HL-60 (cell line): ENCODE data around the gene TSPEAR.

Source experiments
- DNase-seq, 2 experiments: peaks; one replicate each; pipeline ENCODE4 v3.0.0-alpha.2; 2010 to 2020; ENCODE audit warnings: low read depth in 1 of 2, low spot score in 1 of 2
- H3K27ac ChIP-seq: fragments of 250-450 bp; sonication (Bioruptor Pico); replicated peaks from 2 replicates; pipeline ENCODE4 v1.5.1; 2020; ENCODE audit warnings: mild to moderate bottlenecking, moderate library complexity
- H3K27me3 ChIP-seq: fragments of 250-450 bp; sonication (Bioruptor Pico); 2 replicates; pipeline ENCODE4 v1.5.1; 2021; ENCODE audit warnings: mild to moderate bottlenecking, moderate library complexity; ENCODE audit not compliant: insufficient read depth, poor library complexity, severe bottlenecking
- H3K4me3 ChIP-seq: replicated peaks from 2 replicates; pipeline ENCODE4 v1.5.1; 2011; ENCODE audit warnings: mild to moderate bottlenecking, control low read depth, low read length; ENCODE audit not compliant: insufficient read depth
- GABPA ChIP-seq: IDR thresholded peaks from 2 replicates; pipeline ENCODE4 v1.6.1; 2012; ENCODE audit warnings: low read depth
- POLR2AphosphoS5 ChIP-seq: IDR thresholded peaks from 2 replicates; pipeline ENCODE4 v1.6.1; 2012; ENCODE audit warnings: low read depth
- SPI1 ChIP-seq: IDR thresholded peaks from 2 replicates; pipeline ENCODE4 v1.6.1; 2012; ENCODE audit warnings: low read depth, mild to moderate bottlenecking, borderline replicate concordance
- TF ChIP-seq, protein P1 (sequence below): IDR thresholded peaks from one replicate; pipeline ENCODE4 v1.5.1; 2011; ENCODE audit warnings: low read length, control low read depth, inconsistent platforms; ENCODE audit not compliant: insufficient read depth
- TF ChIP-seq, protein P2 (sequence below): IDR thresholded peaks from 2 replicates; pipeline ENCODE4 v1.6.1; 2012; ENCODE audit warnings: low read depth; ENCODE audit not compliant: insufficient replicate concordance

The TSPEAR gene

DNA sequence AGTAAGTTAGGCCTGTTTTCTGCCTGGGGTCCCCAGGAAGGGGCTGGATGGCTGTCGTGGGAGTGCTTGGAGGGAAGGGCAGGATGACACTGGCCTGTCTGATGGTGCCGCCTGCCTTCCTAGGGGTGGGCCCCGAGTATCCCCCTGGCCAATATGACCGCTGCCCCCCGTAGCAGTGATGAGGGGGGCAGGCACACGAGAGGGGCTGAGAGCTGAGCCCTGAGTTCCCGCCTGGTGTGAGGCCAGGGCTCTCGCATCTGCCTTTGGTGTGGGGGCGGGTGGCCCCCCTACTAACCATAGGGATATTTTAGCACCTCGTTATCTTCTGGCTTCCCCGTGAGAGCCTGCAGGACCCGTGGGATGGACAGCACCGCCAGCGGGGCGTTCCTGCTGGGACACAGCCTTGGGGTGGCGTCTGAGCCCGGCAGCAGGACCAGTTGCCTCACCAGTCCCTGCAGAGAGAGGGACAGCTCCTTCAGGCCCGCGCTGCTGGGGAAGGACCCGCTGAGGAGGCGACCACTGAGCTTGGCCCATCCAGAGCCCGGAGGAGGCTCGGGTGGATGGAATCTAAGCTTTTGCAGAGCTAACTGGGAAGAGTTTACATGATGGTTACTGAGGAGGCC, 181.8 kb downstream of the TSPEAR start:
- DNase-seq = no peak
- TF ChIP-seq SPI1 (no peak), GABPA (no peak), POLR2AphosphoS5 (no peak)
- TF ChIP-seq, protein P1, sequence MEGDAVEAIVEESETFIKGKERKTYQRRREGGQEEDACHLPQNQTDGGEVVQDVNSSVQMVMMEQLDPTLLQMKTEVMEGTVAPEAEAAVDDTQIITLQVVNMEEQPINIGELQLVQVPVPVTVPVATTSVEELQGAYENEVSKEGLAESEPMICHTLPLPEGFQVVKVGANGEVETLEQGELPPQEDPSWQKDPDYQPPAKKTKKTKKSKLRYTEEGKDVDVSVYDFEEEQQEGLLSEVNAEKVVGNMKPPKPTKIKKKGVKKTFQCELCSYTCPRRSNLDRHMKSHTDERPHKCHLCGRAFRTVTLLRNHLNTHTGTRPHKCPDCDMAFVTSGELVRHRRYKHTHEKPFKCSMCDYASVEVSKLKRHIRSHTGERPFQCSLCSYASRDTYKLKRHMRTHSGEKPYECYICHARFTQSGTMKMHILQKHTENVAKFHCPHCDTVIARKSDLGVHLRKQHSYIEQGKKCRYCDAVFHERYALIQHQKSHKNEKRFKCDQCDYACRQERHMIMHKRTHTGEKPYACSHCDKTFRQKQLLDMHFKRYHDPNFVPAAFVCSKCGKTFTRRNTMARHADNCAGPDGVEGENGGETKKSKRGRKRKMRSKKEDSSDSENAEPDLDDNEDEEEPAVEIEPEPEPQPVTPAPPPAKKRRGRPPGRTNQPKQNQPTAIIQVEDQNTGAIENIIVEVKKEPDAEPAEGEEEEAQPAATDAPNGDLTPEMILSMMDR = no peak
- TF ChIP-seq, protein P2, sequence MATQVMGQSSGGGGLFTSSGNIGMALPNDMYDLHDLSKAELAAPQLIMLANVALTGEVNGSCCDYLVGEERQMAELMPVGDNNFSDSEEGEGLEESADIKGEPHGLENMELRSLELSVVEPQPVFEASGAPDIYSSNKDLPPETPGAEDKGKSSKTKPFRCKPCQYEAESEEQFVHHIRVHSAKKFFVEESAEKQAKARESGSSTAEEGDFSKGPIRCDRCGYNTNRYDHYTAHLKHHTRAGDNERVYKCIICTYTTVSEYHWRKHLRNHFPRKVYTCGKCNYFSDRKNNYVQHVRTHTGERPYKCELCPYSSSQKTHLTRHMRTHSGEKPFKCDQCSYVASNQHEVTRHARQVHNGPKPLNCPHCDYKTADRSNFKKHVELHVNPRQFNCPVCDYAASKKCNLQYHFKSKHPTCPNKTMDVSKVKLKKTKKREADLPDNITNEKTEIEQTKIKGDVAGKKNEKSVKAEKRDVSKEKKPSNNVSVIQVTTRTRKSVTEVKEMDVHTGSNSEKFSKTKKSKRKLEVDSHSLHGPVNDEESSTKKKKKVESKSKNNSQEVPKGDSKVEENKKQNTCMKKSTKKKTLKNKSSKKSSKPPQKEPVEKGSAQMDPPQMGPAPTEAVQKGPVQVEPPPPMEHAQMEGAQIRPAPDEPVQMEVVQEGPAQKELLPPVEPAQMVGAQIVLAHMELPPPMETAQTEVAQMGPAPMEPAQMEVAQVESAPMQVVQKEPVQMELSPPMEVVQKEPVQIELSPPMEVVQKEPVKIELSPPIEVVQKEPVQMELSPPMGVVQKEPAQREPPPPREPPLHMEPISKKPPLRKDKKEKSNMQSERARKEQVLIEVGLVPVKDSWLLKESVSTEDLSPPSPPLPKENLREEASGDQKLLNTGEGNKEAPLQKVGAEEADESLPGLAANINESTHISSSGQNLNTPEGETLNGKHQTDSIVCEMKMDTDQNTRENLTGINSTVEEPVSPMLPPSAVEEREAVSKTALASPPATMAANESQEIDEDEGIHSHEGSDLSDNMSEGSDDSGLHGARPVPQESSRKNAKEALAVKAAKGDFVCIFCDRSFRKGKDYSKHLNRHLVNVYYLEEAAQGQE = no peak
- Histone ChIP-seq H3K27ac (no peak overlapping the region), H3K4me3 (no peak overlapping the region), H3K27me3 (no peaks in the 10 kb centered on the region)

DNA sequence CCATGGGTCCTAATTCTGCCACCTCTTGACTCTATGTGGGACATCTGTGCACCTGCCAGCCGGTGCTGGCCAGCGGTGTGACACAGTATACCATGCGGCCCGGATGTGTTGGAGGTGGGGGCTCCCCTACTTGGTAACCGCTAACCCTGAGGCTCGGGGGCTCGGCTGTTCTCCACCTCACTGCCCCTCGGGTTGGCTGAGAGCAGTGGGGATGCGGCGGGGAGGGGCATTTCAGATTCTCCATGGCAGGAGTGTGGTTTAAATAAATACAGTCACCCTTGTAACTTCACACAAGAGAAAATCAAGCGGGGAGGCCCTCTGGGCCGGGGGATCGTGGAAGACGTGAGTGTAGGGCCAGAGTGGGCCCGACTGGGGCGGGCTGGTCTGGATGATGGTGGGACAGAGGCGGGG, 182.4 kb downstream of the TSPEAR start:
- Histone ChIP-seq H3K4me3 (no peak overlapping the region), H3K27me3 (no peaks in the 10 kb centered on the region), H3K27ac (no peak overlapping the region)
- TF ChIP-seq SPI1 = no peak
- no peak for DNase-seq

DNA sequence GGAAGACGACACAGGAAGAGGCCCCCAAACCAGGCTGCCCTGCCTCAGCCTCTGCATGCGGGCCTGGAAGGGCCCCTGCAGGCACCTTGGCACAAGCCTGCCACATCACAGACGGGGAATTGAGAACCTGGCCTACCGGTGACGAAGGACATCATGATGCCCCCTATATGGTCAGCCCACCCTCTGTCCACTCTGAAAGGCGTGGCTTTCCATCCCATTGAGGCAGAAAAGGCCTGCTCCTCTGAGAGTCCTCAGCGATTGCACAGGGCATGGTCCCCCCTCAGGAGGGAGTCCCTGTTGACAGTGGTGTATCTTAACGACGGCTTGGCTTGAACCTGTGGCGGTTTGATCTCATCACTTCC, 182.8 kb downstream of the TSPEAR start:
- DNase-seq = no peak
- Histone ChIP-seq H3K27me3 (no peaks in the 10 kb centered on the region), H3K4me3 (no peak overlapping the region), H3K27ac (no peak overlapping the region)
- TF ChIP-seq, protein P2 = no peak
- TF ChIP-seq, protein P1 = no peak
- TF ChIP-seq GABPA (no peak), POLR2AphosphoS5 (no peak), SPI1 (no peak)

DNA sequence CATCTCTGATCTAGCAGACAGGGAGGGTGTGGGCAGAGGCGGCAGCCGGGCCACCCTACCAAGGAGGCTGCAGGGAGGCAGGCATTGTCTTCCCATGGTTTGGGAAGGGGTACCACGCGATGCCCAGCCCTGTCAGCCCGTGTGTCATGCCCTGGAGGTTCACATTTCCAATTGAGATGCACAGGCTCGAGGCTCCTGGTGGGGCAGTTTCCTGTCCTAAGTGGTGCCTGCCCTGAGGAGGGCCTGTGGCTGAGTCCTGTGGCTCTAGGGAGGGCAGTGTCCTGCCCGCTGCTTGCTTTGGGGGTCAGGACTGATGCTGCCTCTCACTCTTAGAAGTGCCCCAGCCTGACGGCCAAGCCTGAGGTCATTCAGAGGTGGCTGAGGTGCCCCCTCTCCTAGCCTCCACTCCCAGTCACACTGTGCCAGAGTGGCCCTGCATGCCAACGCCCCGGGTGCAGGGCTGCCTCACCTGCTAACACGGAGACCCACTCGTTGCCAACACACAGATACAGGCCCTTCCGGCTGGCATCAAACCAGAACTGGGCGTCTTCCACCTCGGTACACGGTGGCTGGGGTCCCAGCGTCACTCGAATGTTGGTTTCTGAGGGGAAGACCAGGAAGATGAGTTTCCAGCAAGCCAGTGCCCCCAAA, 183.3 kb downstream of the TSPEAR start:
- TF ChIP-seq, protein P1 = no peak
- no peak for TF ChIP-seq POLR2AphosphoS5
- TF ChIP-seq, protein P2 = no peak
- TF ChIP-seq GABPA = no peak
- TF ChIP-seq SPI1 = no peak
- no peak overlapping the region for H3K27ac ChIP-seq
- no peaks in the 10 kb centered on the region for H3K27me3 ChIP-seq
- no peak overlapping the region for H3K4me3 ChIP-seq
- no peak for DNase-seq
